Liver (tissue), 9 donors: Measurements from ENCODE around the gene RASSF3. TPM values are rescaled to one million over a fixed set of nuclear protein-coding genes. Genes with fewer than 3 reads are reported as not detected.
A peak's percentile ranks its signal among the peaks of the same experiment; 100 is the strongest.

ENCODE experiments used
- DNase-seq: peaks from one replicate; pipeline ENCODE4 v3.0.0-alpha.2; 2017; ENCODE audit warnings: low spot score
- H3K27ac ChIP-seq, 2 donors: one replicate each; pipeline ENCODE4 v1.7.0; 2013; ENCODE audit warnings: inconsistent platforms in 2 of 2, low read length in 2 of 2, control low read depth in 1 of 2, low read depth in 1 of 2, mild to moderate bottlenecking in 1 of 2
- H3K27me3 ChIP-seq, 4 donors: one replicate each; pipeline versions ENCODE4 v1.6.1 to v1.7.0; 2013; ENCODE audit warnings: low read length in 3 of 4, inconsistent platforms in 1 of 4, mild to moderate bottlenecking in 1 of 4, moderate library complexity in 1 of 4; ENCODE audit not compliant: control insufficient read depth in 4 of 4, insufficient read depth in 4 of 4
- H3K36me3 ChIP-seq, 4 donors: one replicate each; pipeline versions ENCODE4 v1.6.1 to v1.7.0; 2013; ENCODE audit warnings: low read length in 3 of 4, mild to moderate bottlenecking in 3 of 4, low read depth in 1 of 4, moderate library complexity in 1 of 4; ENCODE audit not compliant: control insufficient read depth in 4 of 4, insufficient read depth in 3 of 4
- H3K4me1 ChIP-seq, 4 donors: one replicate each; pipeline versions ENCODE4 v1.6.1 to v1.7.0; 2013; ENCODE audit warnings: low read length in 3 of 4, mild to moderate bottlenecking in 3 of 4, moderate library complexity in 1 of 4; ENCODE audit not compliant: control insufficient read depth in 4 of 4, insufficient read depth in 4 of 4
- H3K4me3 ChIP-seq, 3 donors: one replicate each; pipeline versions ENCODE4 v1.6.1 to v1.7.0; 2013; ENCODE audit warnings: low read length in 3 of 3, control low read depth in 1 of 3, low read depth in 1 of 3, mild to moderate bottlenecking in 1 of 3
- H3K9ac ChIP-seq, 2 donors: one replicate each; pipeline ENCODE4 v1.7.0; 2013; ENCODE audit warnings: low read length in 2 of 2, mild to moderate bottlenecking in 2 of 2, moderate library complexity in 2 of 2, control low read depth in 1 of 2, low read depth in 1 of 2
- H3K9me3 ChIP-seq, 4 donors: one replicate each; pipeline versions ENCODE4 v1.6.1 to v1.7.0; 2013; ENCODE audit warnings: low read length in 3 of 4; ENCODE audit not compliant: control insufficient read depth in 4 of 4
- ATF3 ChIP-seq: IDR thresholded peaks from 2 replicates; pipeline ENCODE4 v1.6.1; 2016; ENCODE audit warnings: antibody characterized with exemption
- CTCF ChIP-seq: fragments of 150-350 bp; IDR thresholded peaks from 2 replicates; pipeline ENCODE4 v1.5.1; 2017; ENCODE audit warnings: improper control_type of control experiment, low read depth, low read length; ENCODE audit not compliant: missing input control
- EGR1 ChIP-seq, 2 donors: IDR thresholded peaks; 2 replicates each; pipeline ENCODE4 v1.6.1; 2016 to 2018; ENCODE audit warnings: antibody characterized with exemption in 2 of 2, low read depth in 2 of 2
- FOXA1 ChIP-seq: IDR thresholded peaks from 2 replicates; pipeline ENCODE4 v1.6.1; 2016; ENCODE audit warnings: antibody characterized with exemption
- FOXA2 ChIP-seq: IDR thresholded peaks from 2 replicates; pipeline ENCODE4 v1.6.1; 2016; ENCODE audit warnings: antibody characterized with exemption
- GABPA ChIP-seq, 2 donors: IDR thresholded peaks in 1 of 2; conservative IDR thresholded peaks in 1 of 2; 2 replicates each; pipeline ENCODE4 v1.6.1; 2016; ENCODE audit warnings: antibody characterized with exemption in 2 of 2, mild to moderate bottlenecking in 1 of 2, moderate library complexity in 1 of 2
- HNF4A ChIP-seq, 2 donors: conservative IDR thresholded peaks; 2 replicates each; pipeline ENCODE4 v1.6.1; 2016; ENCODE audit warnings: antibody characterized with exemption in 2 of 2, mild to moderate bottlenecking in 2 of 2
- HNF4G ChIP-seq: IDR thresholded peaks from 2 replicates; pipeline ENCODE4 v1.6.1; 2016; ENCODE audit warnings: antibody characterized with exemption
- JUND ChIP-seq, 2 donors: IDR thresholded peaks; 2 replicates each; pipeline ENCODE4 v1.6.1; 2016; ENCODE audit warnings: antibody characterized with exemption in 2 of 2
- MAX ChIP-seq: IDR thresholded peaks from 2 replicates; pipeline ENCODE4 v1.6.1; 2016; ENCODE audit warnings: antibody characterized with exemption
- NR2F2 ChIP-seq: IDR thresholded peaks from 2 replicates; pipeline ENCODE4 v1.6.1; 2016; ENCODE audit warnings: antibody characterized with exemption
- RAD21 ChIP-seq, 2 donors: IDR thresholded peaks; 2 replicates each; pipeline ENCODE4 v1.6.1; 2016; ENCODE audit warnings: antibody characterized with exemption in 2 of 2, mild to moderate bottlenecking in 2 of 2
- REST ChIP-seq: IDR thresholded peaks from 2 replicates; pipeline ENCODE4 v1.6.1; 2016; ENCODE audit warnings: antibody characterized with exemption, mild to moderate bottlenecking
- RXRA ChIP-seq, 2 donors: IDR thresholded peaks; 2 replicates each; pipeline ENCODE4 v1.6.1; 2017 to 2018; ENCODE audit warnings: antibody characterized with exemption in 2 of 2, mild to moderate bottlenecking in 1 of 2
- SP1 ChIP-seq: IDR thresholded peaks from 2 replicates; pipeline ENCODE4 v1.6.1; 2018; ENCODE audit warnings: antibody characterized with exemption, mild to moderate bottlenecking
- TAF1 ChIP-seq: conservative IDR thresholded peaks from 2 replicates; pipeline ENCODE4 v1.6.1; 2016; ENCODE audit warnings: antibody characterized with exemption, mild to moderate bottlenecking
- ZBTB33 ChIP-seq: IDR thresholded peaks from 2 replicates; pipeline ENCODE4 v1.6.1; 2016; ENCODE audit warnings: antibody characterized with exemption
- WGBS: extraction: QIAGEN DNeasy Blood & Tissue Kit; methylation state at CpG from one replicate; pipeline ENCODE4 v1.1.7; 2013; 5-methylcytosine and 5-hydroxymethylcytosine counted together
- polyA plus RNA-seq, 2 donors: library from polyadenylated mRNA; stranded (reverse) in 1 of 2; unstranded in 1 of 2; fragments of 200-250 nt in 1 of 2; fragments of >200 nt in 1 of 2; fragmentation: Nextera tagmentation in 1 of 2; extraction: Ambion mirVana in 1 of 2; gene quantifications; one replicate each; pipeline versions ENCODE4 v1.2.1 to v1.2.3, GENCODE V29; 2013 to 2015
- total RNA-seq, 2 donors: library from RNA; depleted of rRNA; stranded (reverse); fragments of >200 nt; gene quantifications; one replicate each; pipeline ENCODE4 v1.2.3, GENCODE V29; 2014
- donor health status: healthy.
- donor health status: healthy.
- donor health status: healthy.
- donor health status: healthy.
- donor health status: healthy.

RASSF3 gene
- total and polyA plus RNA-seq, 4 donors = 2.2 to 9.1 (median 5.6) TPM

- peak; percentile 22 for TF ChIP-seq SP1
- TF ChIP-seq CTCF = no peak
- no peak for TF ChIP-seq JUND (IDR thresholded peaks at IDR 0.05)
- peak; percentile 22 to 71 for TF ChIP-seq HNF4A (conservative IDR thresholded peaks at IDR 0.05)
- TF ChIP-seq FOXA2 = peak; percentile 80
- TF ChIP-seq MAX = peak; percentile 18
- TF ChIP-seq FOXA1 = peak; percentile 58
- no peak for TF ChIP-seq RAD21 (IDR thresholded peaks at IDR 0.05)
- TF ChIP-seq REST = peak; percentile 15
- TF ChIP-seq RXRA (IDR thresholded peaks at IDR 0.05) = peak; percentile 49 to 56
- 47% methylated on average over 1 of the region's 1 CpG for WGBS
- no peak overlapping the region for H3K27ac ChIP-seq
- H3K4me1 ChIP-seq = peaks cover 0 to 4% (median 1%) of the 10 kb centered on the region in 4 donors
- no peak overlapping the region for H3K9ac ChIP-seq
- H3K36me3 ChIP-seq = no peaks in the 10 kb centered on the region
- no peaks in the 10 kb centered on the region for H3K27me3 ChIP-seq
- H3K9me3 ChIP-seq = no peaks in the 10 kb centered on the region
- no peak overlapping the region for H3K4me3 ChIP-seq
- DNase-seq = no peak
Observed at GRCh38 chr12:64656429-64656828, 46.1 kb downstream of the RASSF3 start.

GRCh38 chr12:64658892-64659481, 48.7 kb downstream of the RASSF3 start:
- Histone ChIP-seq H3K9ac (no peak overlapping the region), H3K27me3 (no peaks in the 10 kb centered on the region), H3K4me1 (peaks cover 0 to 4% (median 1%) of the 10 kb centered on the region in 4 donors), H3K27ac (no peak overlapping the region), H3K36me3 (no peaks in the 10 kb centered on the region), H3K9me3 (no peaks in the 10 kb centered on the region), H3K4me3 (no peak overlapping the region)
- DNase-seq = no peak
- WGBS = 65% methylated on average over 3 of the region's 3 CpGs
- peak; percentile 60 for TF ChIP-seq SP1
- no peak for TF ChIP-seq FOXA2
- no peak for TF ChIP-seq ZBTB33
- TF ChIP-seq HNF4A (conservative IDR thresholded peaks at IDR 0.05) = peak; percentile 40 to 86
- no peak for TF ChIP-seq CTCF
- peak; percentile 81 to 97 for TF ChIP-seq RXRA (IDR thresholded peaks at IDR 0.05)
- no peak for TF ChIP-seq NR2F2
- TF ChIP-seq HNF4G = peak; percentile 44
- TF ChIP-seq RAD21 (IDR thresholded peaks at IDR 0.05) = peak in 1 of 2 donors; percentile 3
- TF ChIP-seq TAF1 = no peak
- no peak for TF ChIP-seq EGR1 (IDR thresholded peaks at IDR 0.05; ENCODE audit: low read depth in 2 of 2)
- no peak for TF ChIP-seq ATF3
- TF ChIP-seq GABPA (IDR thresholded peaks at IDR 0.05 in 1 of 2, conservative IDR thresholded peaks at IDR 0.05 in 1 of 2) = no peak
- no peak for TF ChIP-seq FOXA1
- no peak for TF ChIP-seq REST
